ENCODE results near the gene GLIS1. TPM values are rescaled to one million over a fixed set of nuclear protein-coding genes. Genes with fewer than 3 reads are reported as not detected.

GLIS1 gene
- polyA plus RNA-seq, 1 donor (not counting 4 experiments of a cell fraction or from before 2014, with no cell fraction given): not detected

DNA sequence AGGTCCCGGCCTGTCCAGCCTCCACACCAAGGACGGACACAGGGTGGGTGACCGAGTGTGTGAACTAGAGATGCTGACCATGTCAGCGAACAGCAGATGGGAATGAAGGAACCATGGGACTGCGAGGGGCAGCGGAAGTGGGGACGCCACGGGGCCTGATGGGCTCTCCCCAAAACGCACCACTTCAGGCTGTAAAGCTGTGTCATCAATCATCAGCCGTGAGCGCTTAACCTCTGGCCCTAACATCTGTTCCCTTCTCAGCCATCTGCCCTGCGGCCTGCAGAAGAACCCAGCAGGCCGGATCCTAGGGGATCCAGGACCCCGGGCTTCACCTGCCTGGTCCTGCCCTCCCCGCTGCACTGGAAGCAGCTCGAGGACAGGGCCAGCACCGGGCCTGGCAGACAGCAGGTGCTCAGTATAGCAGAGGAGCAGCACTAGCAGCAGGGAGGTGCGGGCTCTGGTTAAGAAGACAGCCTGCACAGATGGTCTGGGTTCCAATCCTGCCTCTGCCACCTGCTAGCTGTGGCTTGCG, 221.1 kb downstream of the GLIS1 start:
- DNase-seq (ENCODE audit: low read depth, low spot score) (no peak), FAIRE-seq (no peak)
- no peaks in the 10 kb centered on the region for H3K4me1 ChIP-seq (ENCODE audit: control insufficient read depth, extremely low read depth, insufficient read depth, low read length)
- H3K9me1 ChIP-seq (ENCODE audit: control insufficient read depth, extremely low read depth, insufficient read depth, low read length): no peaks in the 10 kb centered on the region
- no peak for TF ChIP-seq CTCF (optimal IDR thresholded peaks at IDR 0.05 in 1 of 3, IDR thresholded peaks at IDR 0.05 in 1 of 3, conservative IDR thresholded peaks at IDR 0.05 in 1 of 3; ENCODE audit: extremely low read depth in 1 of 3, insufficient read depth in 2 of 3, low read length in 3 of 3)
- TF ChIP-seq EZH2 (IDR thresholded peaks at IDR 0.05; ENCODE audit: low read length): no peak
- H3K9me3 ChIP-seq (ENCODE audit: control insufficient read depth, low read depth, low read length): no peaks in the 10 kb centered on the region
- H3K79me2 ChIP-seq (ENCODE audit: control insufficient read depth, insufficient read depth, low read length): no peaks in the 10 kb centered on the region
- H3K27me3 ChIP-seq (ENCODE audit: control insufficient read depth, extremely low read depth, insufficient read depth, low read length): peaks cover 11% of the 10 kb centered on the region
- H3K4me3 ChIP-seq (ENCODE audit: control insufficient read depth in 2 of 3, extremely low read depth in 1 of 3, insufficient read depth in 2 of 3, low read depth in 1 of 3, low read length in 3 of 3): no peak overlapping the region
- H3K4me2 ChIP-seq (ENCODE audit: control insufficient read depth, extremely low read depth, insufficient read depth, low read depth, low read length): no peak overlapping the region
- H4K20me1 ChIP-seq (ENCODE audit: control insufficient read depth, extremely low read depth, insufficient read depth, low read length): no peaks in the 10 kb centered on the region
- no peak overlapping the region for H3K9ac ChIP-seq (ENCODE audit: control insufficient read depth, extremely low read depth, insufficient read depth, low read length)
- no peaks in the 10 kb centered on the region for H3K36me3 ChIP-seq (ENCODE audit: control insufficient read depth in 2 of 2, extremely low read depth in 1 of 2, insufficient read depth in 2 of 2, low read length in 2 of 2)
- no peak overlapping the region for H2AFZ ChIP-seq (ENCODE audit: control insufficient read depth, low read length)
- no peak overlapping the region for H3K27ac ChIP-seq (ENCODE audit: control insufficient read depth, insufficient read depth, low read length)
- dilution Hi-C loops (cut with MboI; ENCODE audit: extremely low pct_ligation_motif_present, low sequenced_read_pairs): no loop called here

- Histone ChIP-seq H3K79me2 (ENCODE audit: control insufficient read depth, insufficient read depth, low read length) (no peaks in the 10 kb centered on the region), H3K27ac (ENCODE audit: control insufficient read depth, insufficient read depth, low read length) (no peak overlapping the region), H3K36me3 (ENCODE audit: control insufficient read depth in 2 of 2, extremely low read depth in 1 of 2, insufficient read depth in 2 of 2, low read length in 2 of 2) (no peaks in the 10 kb centered on the region), H3K4me3 (ENCODE audit: control insufficient read depth in 2 of 3, extremely low read depth in 1 of 3, insufficient read depth in 2 of 3, low read depth in 1 of 3, low read length in 3 of 3) (no peak overlapping the region), H2AFZ (ENCODE audit: control insufficient read depth, low read length) (no peak overlapping the region), H3K9me3 (ENCODE audit: control insufficient read depth, low read depth, low read length) (no peaks in the 10 kb centered on the region), H4K20me1 (ENCODE audit: control insufficient read depth, extremely low read depth, insufficient read depth, low read length) (no peaks in the 10 kb centered on the region), H3K4me2 (ENCODE audit: control insufficient read depth, extremely low read depth, insufficient read depth, low read depth, low read length) (no peak overlapping the region), H3K27me3 (ENCODE audit: control insufficient read depth, extremely low read depth, insufficient read depth, low read length) (peaks cover 8% of the 10 kb centered on the region), H3K4me1 (ENCODE audit: control insufficient read depth, extremely low read depth, insufficient read depth, low read length) (no peaks in the 10 kb centered on the region), H3K9ac (ENCODE audit: control insufficient read depth, extremely low read depth, insufficient read depth, low read length) (no peak overlapping the region), H3K9me1 (ENCODE audit: control insufficient read depth, extremely low read depth, insufficient read depth, low read length) (no peaks in the 10 kb centered on the region)
- DNase-seq (ENCODE audit: low read depth, low spot score): no peak
- dilution Hi-C loops (cut with MboI; ENCODE audit: extremely low pct_ligation_motif_present, low sequenced_read_pairs): no loop called here
- FAIRE-seq: no peak
- TF ChIP-seq CTCF (optimal IDR thresholded peaks at IDR 0.05 in 1 of 3, IDR thresholded peaks at IDR 0.05 in 1 of 3, conservative IDR thresholded peaks at IDR 0.05 in 1 of 3; ENCODE audit: extremely low read depth in 1 of 3, insufficient read depth in 2 of 3, low read length in 3 of 3) (no peak), EZH2 (IDR thresholded peaks at IDR 0.05; ENCODE audit: low read length) (no peak)
Measured at GRCh38 chr1:53517109-53517508, 221.9 kb downstream of the GLIS1 start.

All from keratinocyte (primary cell).